Naive B cell (primary cell): ENCODE data around the gene NPB. TPM values are rescaled to one million over a fixed set of nuclear protein-coding genes. Genes with fewer than 3 reads are reported as not detected.
A peak's percentile ranks its signal among the peaks of the same experiment; 100 is the strongest.

Experiments
- ATAC-seq, 2 donors: fragments of 150-1000 bp; cut with Tn5 transposase; 2 replicates each; pipeline ENCODE4 v1.10.0; 2021; ENCODE audit warnings: low read depth in 2 of 2, mild to moderate bottlenecking in 2 of 2, moderate library complexity in 2 of 2
- DNase-seq: peaks from one replicate; pipeline ENCODE4 v3.0.0; 2022
- H3K27ac Mint-ChIP-seq, 6 donors: one replicate each; pipeline ENCODE4 v1.8.0; 2020 to 2022; ENCODE audit warnings: mild to moderate bottlenecking in 6 of 6, mixed read lengths in 6 of 6, moderate library complexity in 5 of 6, inconsistent platforms in 2 of 6
- H3K27me3 Mint-ChIP-seq, 3 donors: one replicate each; pipeline ENCODE4 v1.8.0; 2021 to 2022; ENCODE audit warnings: mixed read lengths in 3 of 3, mild to moderate bottlenecking in 1 of 3
- H3K36me3 Mint-ChIP-seq, 2 donors: one replicate each; pipeline ENCODE4 v1.8.0; 2020 to 2022; ENCODE audit warnings: mixed read lengths in 2 of 2, inconsistent platforms in 1 of 2, mild to moderate bottlenecking in 1 of 2
- H3K4me1 Mint-ChIP-seq, 3 donors: one replicate each; pipeline ENCODE4 v1.8.0; 2020 to 2022; ENCODE audit warnings: mixed read lengths in 3 of 3, inconsistent platforms in 1 of 3, mild to moderate bottlenecking in 1 of 3, moderate library complexity in 1 of 3
- H3K4me3 Mint-ChIP-seq, 8 donors: one replicate each; pipeline ENCODE4 v1.8.0; 2020 to 2022; ENCODE audit warnings: mild to moderate bottlenecking in 8 of 8, mixed read lengths in 8 of 8, moderate library complexity in 8 of 8, inconsistent platforms in 2 of 8
- H3K9me3 Mint-ChIP-seq, 7 donors: one replicate each; pipeline ENCODE4 v1.8.0; 2020 to 2022; ENCODE audit warnings: mixed read lengths in 7 of 7, mild to moderate bottlenecking in 5 of 7, inconsistent platforms in 2 of 7, moderate library complexity in 1 of 7
- polyA plus RNA-seq, 6 donors: library from polyadenylated mRNA; unstranded; fragments of 300-500 nt; fragmentation: Illumina TruSeq; gene quantifications; one replicate each; pipeline ENCODE4 v1.2.3, GENCODE V29; 2021; ENCODE audit warnings: low read depth in 6 of 6

The NPB gene
- polyA plus RNA-seq, result under 1 TPM in 1 of 6 donors, not detected in 5; 0.24 TPM

DNA sequence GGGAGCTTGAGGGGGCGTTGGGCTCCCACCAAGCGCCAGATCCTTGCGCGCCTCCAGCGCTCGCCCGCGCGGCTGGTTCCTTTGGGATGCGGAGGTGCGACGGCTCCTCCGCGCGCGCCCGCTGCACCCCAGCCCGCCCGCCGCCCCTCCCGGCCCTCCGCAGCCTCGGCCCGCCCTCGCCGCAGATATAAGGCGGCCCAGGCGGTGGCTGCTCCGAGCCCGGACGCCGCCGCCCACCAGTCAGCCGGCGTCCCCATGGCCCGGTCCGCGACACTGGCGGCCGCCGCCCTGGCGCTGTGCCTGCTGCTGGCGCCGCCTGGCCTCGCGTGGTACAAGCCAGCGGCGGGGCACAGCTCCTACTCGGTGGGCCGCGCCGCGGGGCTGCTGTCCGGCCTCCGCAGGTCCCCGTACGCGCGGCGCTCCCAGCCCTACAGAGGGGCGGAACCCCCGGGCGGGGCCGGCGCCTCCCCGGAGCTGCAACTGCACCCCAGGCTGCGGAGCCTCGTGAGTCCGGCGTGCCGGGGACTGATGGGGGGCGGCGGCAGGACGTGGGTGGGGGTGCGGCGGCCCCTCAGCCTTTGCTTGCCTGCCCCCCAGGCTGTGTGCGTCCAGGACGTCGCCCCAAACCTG is at the start of gene NPB:
TSS of gene NPB (plus strand) at position 216 of the 630 bp plus-strand sequence. CDS start at position 256, 40 bp downstream.
- Mint-ChIP-seq H3K27ac (no peak within 1 kb of the TSS), H3K27me3 (peaks cover 7 to 13% (median 12%) of the 10 kb centered on the region in 3 donors), H3K4me3 (peak within 1 kb of the TSS; percentile 21 to 65 (median 28)), H3K36me3 (peaks cover 9 to 11% of the 10 kb centered on the region in 2 donors), H3K9me3 (no peaks in the 10 kb centered on the region), H3K4me1 (peaks cover 6 to 8% (median 8%) of the 10 kb centered on the region in 3 donors)
- no peak for DNase-seq
- ATAC-seq, result peak; percentile 56 to 57

- ATAC-seq (peak in 1 of 2 donors; percentile 41), DNase-seq (no peak)
- Mint-ChIP-seq H3K4me1 (peaks cover 9 to 31% (median 16%) of the 10 kb centered on the region in 3 donors), H3K27me3 (no peaks in the 10 kb centered on the region), H3K9me3 (no peaks in the 10 kb centered on the region), H3K4me3 (peak overlapping the region in 1 of 8 donors; percentile 33), H3K27ac (no peak overlapping the region), H3K36me3 (peaks cover 0 to 7% of the 10 kb centered on the region in 2 donors)
Measured at GRCh38 chr17:81854974-81855774, 46.9 kb upstream of the NPB start.

DNA sequence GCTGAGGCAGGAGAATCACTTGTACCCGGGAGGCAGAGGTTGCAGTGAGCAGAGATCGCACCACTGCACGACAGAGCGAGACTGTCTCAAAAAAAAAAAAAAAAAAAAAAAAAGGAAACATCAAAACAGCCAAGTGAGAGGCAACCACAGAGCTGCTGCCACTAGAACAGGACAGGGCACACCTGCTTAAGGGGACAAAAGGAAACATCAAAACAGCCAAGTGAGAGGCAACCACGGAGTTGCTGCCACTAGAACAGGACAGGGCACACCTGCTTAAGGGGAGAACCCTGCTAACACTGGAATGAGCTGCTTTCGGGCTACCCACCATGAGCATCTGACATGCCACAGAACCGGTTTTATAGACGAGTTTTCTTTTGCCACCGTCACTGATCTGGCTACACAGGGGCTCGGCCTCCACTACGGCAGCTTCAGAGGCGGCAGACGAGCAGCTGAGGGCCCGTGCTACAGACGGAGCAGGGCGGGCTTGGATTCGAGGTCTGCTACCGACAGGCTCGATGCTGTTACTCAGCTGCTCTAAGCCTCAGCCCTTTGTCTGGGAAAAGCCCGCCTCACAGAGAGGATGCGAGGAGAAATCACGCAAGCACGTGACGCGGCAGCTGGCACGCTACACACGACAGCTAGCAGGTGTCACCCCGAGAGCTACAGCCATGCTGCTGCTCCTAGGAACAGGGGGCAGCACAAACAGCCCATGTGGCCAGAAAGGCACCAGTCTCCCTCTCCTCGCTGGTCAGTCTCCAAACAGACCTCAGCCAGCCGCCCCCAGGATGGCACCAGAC is 43.7 kb upstream of the NPB start:
- Mint-ChIP-seq H3K27me3 (no peaks in the 10 kb centered on the region), H3K9me3 (no peaks in the 10 kb centered on the region), H3K4me1 (peaks cover 17 to 46% (median 33%) of the 10 kb centered on the region in 3 donors), H3K36me3 (peaks cover 0 to 7% of the 10 kb centered on the region in 2 donors), H3K27ac (peak overlapping the region in 1 of 6 donors; percentile 33), H3K4me3 (peak overlapping the region in 6 of 8 donors; percentile 43 to 94 (median 86))
- no peak for DNase-seq
- no peak for ATAC-seq

GRCh38 chr17:81858967-81859905 is 42.8 kb upstream of the NPB start:
- Mint-ChIP-seq H3K27ac (peak overlapping the region; percentile 13 to 99 (median 89)), H3K27me3 (no peaks in the 10 kb centered on the region), H3K9me3 (no peaks in the 10 kb centered on the region), H3K4me3 (peak overlapping the region; percentile 79 to 94 (median 90)), H3K36me3 (peaks cover 0 to 7% of the 10 kb centered on the region in 2 donors), H3K4me1 (peaks cover 17 to 49% (median 40%) of the 10 kb centered on the region in 3 donors)
- DNase-seq (no peak), ATAC-seq (no peak)

DNA sequence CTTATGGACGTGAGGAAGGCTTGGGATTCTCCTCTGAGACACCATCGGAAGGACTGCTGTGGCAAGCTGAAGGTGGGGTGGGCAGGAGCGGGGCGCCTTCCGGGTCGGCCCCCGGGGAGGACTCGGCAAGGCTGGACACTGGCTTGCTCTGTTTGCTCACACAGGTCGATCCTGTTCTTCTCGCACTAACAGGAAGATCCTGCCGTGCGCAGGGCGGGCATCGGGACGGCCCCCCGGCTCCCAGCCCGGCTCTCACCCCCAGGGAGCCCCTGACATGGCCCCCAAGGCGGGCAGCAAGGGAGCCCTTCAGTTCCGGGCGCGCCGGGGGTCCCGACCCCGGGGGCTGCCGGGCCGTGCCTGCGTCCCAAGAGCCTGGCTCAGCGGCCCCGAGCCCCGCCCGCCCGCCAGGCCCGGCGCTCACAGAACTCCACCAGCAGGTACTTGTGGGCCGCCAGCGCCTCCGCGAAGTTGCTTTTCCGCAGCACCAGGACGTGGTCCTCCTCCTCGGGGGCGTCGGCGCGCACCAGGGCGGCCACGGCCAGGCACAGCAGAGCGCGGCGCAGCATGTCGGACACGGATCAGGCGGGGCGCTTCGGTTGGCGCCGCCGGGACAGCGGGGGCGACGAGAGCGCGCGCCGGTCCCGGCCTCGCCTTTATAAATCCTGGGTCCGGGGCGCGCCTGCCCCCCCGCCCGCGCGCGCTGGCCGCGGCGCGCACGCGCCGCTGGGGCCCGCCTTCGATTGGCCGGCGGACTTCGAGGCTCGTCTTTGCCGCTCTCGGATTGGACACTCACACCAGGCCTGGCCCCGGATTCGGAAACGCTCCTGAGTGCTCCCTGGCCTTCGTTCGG is 41.9 kb upstream of the NPB start, which contains the start of gene P4HB:
TSS of gene P4HB (minus strand) at position 630 of the 850 bp plus-strand sequence. CDS start at position 566, 64 bp downstream.
- Mint-ChIP-seq H3K9me3 (no peaks in the 10 kb centered on the region), H3K27me3 (no peaks in the 10 kb centered on the region), H3K27ac (peak within 1 kb of the TSS; percentile 97 to 99 (median 98)), H3K4me3 (peak within 1 kb of the TSS; percentile 86 to 94 (median 92)), H3K36me3 (peaks cover 0 to 7% of the 10 kb centered on the region in 2 donors), H3K4me1 (peaks cover 17 to 49% (median 41%) of the 10 kb centered on the region in 3 donors)
- ATAC-seq (peak; percentile 7 to 8), DNase-seq (no peak)

- H3K4me1 Mint-ChIP-seq, result peaks cover 20 to 48% (median 34%) of the 10 kb centered on the region in 3 donors
- H3K9me3 Mint-ChIP-seq, result no peaks in the 10 kb centered on the region
Measured at GRCh38 chr17:81860756-81861568, 41.1 kb upstream of the NPB start.

DNA sequence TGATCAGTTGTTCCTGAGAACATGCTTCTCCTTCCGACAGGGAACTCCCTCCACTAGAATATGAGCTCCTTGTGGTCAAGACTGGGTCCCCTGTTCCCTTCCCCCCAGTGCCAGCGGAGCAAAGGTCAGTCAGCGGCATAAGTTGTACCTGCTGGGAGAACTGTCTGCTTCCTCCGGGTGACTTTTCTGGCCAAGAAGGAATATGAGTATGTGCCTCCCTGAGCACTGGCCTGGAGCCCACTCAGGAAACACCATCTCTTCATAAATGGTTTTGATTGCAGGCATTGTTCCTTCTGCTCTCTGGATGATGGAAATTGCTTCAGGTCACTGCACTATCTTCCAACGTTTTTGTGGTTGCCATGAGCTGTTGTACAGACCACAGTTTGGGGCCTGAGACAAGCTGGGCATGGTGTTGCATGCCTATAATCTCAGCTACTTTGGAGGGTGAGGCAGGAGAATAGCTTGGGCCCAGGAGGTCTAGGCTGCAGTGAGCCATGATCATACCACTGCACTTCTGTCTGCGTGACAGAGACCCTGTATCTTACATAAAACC is 38.8 kb upstream of the NPB start:
- Mint-ChIP-seq H3K27ac (peak overlapping the region; percentile 75 to 89 (median 84)), H3K9me3 (no peaks in the 10 kb centered on the region), H3K4me1 (peaks cover 23 to 42% (median 35%) of the 10 kb centered on the region in 3 donors), H3K27me3 (no peaks in the 10 kb centered on the region), H3K4me3 (peak overlapping the region in 7 of 8 donors; percentile 27 to 81 (median 66)), H3K36me3 (peaks cover 0 to 7% of the 10 kb centered on the region in 2 donors)
- DNase-seq (no peak), ATAC-seq (no peak)

More at GRCh38 chr17:81860756-81861568, 41.1 kb upstream of the NPB start:
- H3K36me3 Mint-ChIP-seq, result peaks cover 0 to 7% of the 10 kb centered on the region in 2 donors
- ATAC-seq, result peak; percentile 76 to 79
- peak; percentile 99 for DNase-seq
- peak overlapping the region; percentile 86 to 94 (median 91) for H3K4me3 Mint-ChIP-seq
- H3K27me3 Mint-ChIP-seq, result no peaks in the 10 kb centered on the region
- peak overlapping the region; percentile 97 to 99 (median 98) for H3K27ac Mint-ChIP-seq

- Mint-ChIP-seq H3K36me3 (peaks cover 0 to 7% of the 10 kb centered on the region in 2 donors), H3K4me3 (peak overlapping the region in 4 of 8 donors; percentile 15 to 81 (median 66)), H3K27ac (peak overlapping the region in 4 of 6 donors; percentile 25 to 89 (median 61)), H3K9me3 (no peaks in the 10 kb centered on the region), H3K27me3 (no peaks in the 10 kb centered on the region), H3K4me1 (peaks cover 26 to 41% (median 28%) of the 10 kb centered on the region in 3 donors)
- ATAC-seq (no peak), DNase-seq (no peak)
Measured at GRCh38 chr17:81863833-81864768, 37.9 kb upstream of the NPB start.

DNA sequence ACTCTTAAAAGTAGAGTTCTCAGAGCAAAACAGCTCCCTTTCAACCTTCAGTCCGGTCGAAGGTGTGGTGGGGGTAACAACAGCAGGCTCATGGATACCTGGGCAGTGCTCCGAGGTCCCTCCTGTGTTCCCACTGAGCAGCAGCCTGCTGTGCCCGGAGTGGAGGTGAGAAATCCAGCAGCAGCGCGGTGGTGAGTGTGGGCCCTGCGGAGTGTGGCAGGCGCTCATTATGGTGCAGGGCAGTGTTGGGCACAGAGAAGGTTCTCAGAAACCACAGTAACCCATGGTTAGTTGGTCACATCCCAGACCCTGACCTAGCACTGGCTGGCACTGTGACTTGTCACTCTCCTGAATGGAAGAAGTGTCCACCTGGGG is 36.7 kb upstream of the NPB start:
- no peak for ATAC-seq
- Mint-ChIP-seq H3K27ac (peak overlapping the region in 3 of 6 donors; percentile 49 to 95 (median 87)), H3K9me3 (no peaks in the 10 kb centered on the region), H3K27me3 (no peaks in the 10 kb centered on the region), H3K4me3 (peak overlapping the region in 4 of 8 donors; percentile 55 to 60 (median 57)), H3K4me1 (peaks cover 23 to 43% (median 28%) of the 10 kb centered on the region in 3 donors), H3K36me3 (no peaks in the 10 kb centered on the region)
- DNase-seq, result no peak
